NCI-H1048 (cell line): ENCODE measurements around the gene UBE4B.
A peak's percentile ranks its signal among the peaks of the same experiment; 100 is the strongest.
"Not testable (repeated sequence)": the region's sequence is repeated elsewhere in the genome, so short reads cannot be mapped to it uniquely, and the experiment has no call there.

Source experiments
- DNase-seq: peaks from one replicate; lab custom pipeline; 2025; lab: John Stamatoyannopoulos, UW

The UBE4B gene

GRCh38 chr1:10032590-10033358 lies at the start of gene UBE4B:
Gene UBE4B, plus strand, starts transcription at chr1:10032958. Its CDS starts 713 bp downstream, at chr1:10033671.
- DNase-seq = peak; percentile 96

DNA sequence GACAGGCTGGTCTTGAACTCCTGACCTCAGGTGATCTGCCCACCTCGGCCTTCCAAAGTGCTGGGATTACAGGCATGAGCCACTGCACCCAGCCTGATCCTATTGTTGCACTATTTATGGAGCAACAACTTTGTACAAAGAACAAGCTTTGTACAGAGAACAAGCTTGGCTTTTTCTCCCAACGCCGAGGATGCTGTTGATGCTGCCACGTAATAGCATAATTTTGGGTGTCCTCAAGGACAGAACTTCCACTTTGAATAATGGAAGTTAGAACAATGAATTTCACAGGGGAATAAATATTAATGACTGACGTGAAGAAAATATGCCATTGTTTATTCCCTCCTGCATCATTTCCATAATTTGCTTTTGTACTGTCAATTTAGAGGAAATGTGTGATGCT lies 48.5 kb upstream of the UBE4B start:
- no peak for DNase-seq

DNA sequence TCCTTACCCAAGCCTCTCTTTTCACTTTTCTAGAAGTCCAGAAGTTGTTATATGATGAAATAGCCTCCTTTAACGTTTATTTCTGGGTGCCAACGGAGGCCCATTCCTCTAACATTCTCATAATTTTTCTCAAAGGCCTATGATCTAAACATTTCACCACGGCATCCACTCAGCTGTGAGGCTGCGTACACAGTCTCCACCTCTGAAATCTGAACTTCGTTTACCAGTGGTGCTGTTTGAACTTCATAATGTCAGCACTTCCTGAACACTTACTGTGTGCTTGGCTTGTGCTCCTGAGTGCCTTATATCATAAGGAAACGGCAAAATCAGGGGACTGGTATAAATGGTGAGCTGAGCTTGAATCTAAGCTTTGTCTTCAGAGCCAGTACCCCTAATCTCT lies 47.8 kb upstream of the UBE4B start:
- no peak for DNase-seq

DNA sequence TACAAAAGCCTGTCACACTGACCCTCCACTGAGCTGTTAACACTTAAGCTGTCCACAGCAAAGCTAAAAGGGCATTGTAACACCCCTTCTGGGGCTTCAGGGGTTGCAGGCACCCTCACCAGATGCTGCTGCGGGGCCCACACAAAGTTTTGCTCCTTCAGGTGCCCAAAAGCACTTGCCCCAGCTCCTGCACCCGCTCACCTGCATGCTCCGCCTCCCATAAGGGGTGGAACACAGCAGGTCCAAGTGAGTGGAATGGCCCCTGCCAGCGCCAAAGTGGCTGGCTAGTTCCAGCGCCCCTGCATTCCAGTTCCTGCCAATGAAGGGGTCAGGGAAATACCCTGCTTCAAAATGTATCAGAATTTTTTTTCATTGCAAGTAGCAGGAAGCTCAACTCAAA lies 43.0 kb upstream of the UBE4B start:
- no peak for DNase-seq

- no peak for DNase-seq
These were observed 41.8 kb upstream of the UBE4B start for GRCh38 chr1:9990944-9991343.

DNA sequence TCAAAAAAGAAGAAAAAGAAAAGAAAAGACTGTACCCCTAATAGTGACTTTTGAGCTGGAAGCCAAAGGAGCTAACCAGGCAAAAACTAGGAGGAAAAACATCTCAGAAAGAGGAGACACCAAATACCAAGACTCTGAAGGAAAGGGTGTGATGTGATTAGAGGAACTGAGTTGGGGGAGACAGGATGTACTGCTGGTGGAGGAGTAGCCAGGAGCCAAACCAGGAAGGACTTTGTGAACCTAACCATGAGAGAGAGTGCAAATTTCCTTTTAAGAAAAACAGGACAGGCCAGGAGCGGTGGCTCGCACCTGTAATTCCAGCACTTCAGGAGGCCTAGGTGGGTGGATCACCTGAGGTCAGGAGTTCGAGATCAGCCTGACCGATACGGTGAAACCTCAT lies 39.8 kb upstream of the UBE4B start:
- DNase-seq = no peak

- DNase-seq = no peak
These were observed 39.1 kb upstream of the UBE4B start for GRCh38 chr1:9993561-9994075.

DNA sequence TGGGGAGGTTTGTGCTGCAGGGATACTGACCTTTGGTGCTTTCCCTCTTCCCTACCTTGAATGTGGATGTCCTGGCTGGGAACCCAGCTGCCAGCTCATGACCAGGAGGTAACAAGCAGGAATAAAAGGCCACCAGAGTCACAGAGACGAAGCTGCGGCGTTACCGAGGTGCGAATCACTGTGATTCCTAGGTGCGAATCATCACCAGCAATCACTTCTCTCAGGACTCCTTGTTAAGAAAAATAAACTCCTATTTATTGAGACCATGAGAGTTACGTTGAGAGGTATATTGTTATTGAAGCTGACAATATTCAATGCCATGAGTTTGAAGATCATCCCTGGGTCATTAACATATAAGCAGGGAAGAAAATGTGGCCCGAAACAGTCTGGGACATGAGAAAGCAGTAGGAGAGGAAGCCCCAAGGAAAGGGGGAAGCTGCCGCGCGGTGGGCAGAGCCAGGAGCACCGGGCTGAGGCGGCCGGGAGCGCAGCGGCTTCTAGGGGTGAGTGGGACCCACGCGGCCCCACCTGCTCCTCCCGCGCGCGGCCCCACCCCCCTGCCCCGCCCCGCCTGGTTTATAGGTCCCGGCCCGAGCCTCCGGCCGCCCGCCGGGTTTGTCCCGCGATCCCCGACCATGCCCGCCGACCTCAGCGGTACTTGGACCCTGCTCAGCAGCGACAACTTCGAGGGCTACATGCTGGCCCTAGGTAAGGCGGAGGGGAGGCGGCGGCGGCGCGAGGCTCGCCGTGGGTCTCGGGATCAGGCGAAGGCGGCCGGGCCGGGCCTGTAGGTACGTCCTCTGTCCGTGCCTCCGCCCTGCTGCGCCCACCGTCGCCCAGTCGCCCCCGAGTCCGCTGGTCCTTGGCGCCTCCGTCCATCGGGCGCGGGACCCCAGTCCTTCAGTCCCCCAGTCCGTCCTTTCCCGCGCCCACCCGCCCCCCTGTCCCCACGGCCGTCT lies 35.9 kb upstream of the UBE4B start, which contains the start of gene RBP7:
TSS of gene RBP7 (plus strand) at position 605 of the 959 bp plus-strand sequence. CDS start at position 636, 31 bp downstream.
- DNase-seq = no peak

- no peak for DNase-seq
These were observed 31.6 kb upstream of the UBE4B start for GRCh38 chr1:10001016-10001665.

GRCh38 chr1:10005248-10005647 lies 27.5 kb upstream of the UBE4B start:
- DNase-seq = not testable (repeated sequence)

- DNase-seq = no peak
These were observed 25.6 kb upstream of the UBE4B start for GRCh38 chr1:10007169-10007568.

DNA sequence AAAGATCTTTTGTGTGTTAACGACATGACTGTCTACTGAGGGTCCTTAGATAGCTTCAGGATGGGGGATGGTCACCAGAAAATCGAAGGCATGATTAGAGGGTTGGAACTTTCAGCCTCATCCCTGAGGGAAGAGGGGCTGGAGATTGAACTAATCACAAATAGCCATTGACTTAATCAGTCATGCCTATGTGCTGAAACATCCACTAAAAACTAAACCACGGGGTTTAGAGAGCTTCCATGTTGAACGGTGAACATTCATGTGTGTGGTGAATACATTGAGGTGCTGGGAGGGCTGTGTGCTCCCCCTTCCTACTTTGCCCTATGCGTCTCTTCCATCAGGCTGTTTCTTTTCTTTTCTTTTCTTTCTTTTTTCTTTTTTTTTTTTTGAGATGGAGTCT lies 18.7 kb upstream of the UBE4B start:
- DNase-seq = no peak

DNA sequence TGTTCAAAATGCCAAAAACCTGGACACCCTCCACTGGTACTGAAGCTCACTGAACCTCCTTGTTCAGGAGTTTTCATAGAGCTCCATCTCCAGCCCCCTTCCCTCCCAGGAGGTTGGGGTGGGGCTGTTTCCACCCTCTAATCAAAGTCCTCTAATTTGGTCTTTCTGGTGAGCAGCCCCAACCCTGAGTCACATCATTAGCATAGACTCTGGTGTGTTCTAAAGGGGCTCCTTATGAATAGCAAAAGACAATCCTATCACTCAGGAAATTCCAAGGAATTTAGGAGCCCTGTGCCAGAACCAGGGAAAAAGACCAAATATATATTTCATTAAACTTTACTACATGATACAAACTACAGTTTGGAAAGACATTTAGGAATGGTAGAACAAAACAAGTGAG lies 13.2 kb upstream of the UBE4B start:
- DNase-seq = no peak

DNA sequence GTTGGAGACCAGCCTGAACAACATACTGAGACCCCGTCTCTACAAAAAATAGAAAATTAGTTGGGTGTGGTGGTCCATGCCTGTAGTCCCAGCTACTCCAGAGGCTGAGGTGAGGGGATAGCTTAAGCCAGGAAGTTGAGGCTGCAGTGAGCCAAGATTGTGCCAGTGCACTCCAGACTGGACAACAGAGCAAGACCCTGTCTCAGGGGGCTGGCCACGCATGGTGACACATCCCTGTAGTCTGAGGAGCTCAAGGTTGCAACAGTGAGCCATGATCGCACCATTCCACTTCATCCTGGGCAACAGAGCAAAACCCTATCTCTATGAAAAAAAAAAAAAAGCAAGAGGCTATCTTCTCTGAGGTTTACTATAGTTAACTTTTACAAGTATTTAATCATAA lies 12.7 kb upstream of the UBE4B start:
- no peak for DNase-seq

DNA sequence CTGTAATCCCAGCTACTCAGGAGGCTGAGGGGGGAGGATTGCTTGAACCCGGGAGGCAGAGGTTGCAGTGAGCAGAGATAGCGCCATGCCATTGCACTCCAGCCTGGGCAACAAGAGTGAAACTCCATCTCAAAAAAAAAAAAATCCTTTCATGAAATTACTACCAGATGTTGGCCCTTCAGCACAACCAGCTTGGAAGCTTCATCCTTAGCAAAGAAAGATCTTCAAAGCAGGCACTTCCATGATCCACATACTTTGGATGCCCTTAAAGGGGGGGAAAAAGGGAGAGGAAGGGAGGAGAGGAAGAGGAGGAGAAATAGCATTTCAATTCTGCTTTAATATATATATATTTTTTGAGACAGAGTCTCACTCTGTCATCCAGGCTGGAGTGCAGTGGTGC lies 12.1 kb upstream of the UBE4B start:
- not testable (repeated sequence) for DNase-seq

- DNase-seq = not testable (repeated sequence)
These were observed 10.8 kb upstream of the UBE4B start for GRCh38 chr1:10021992-10022391.

DNA sequence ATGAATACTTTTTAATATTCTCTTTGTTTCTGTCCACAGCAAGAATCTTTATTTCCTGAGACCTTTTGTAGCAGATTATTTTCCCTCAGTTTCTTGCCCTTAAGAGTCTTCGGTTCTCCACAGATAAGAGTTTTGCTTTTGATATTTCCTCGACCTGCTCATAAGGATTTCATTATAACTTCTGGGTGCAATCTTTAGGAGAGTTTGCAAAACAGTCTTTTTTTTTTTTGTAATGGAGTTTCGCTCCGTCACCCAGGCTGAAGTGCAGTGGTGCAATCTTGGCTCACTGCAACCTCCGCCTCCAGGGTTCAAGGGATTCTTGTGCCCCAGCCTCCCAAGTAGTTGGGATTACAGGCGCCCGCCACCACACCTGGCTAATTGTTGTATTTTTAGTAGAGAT lies 10.1 kb upstream of the UBE4B start:
- DNase-seq = no peak

GRCh38 chr1:10025354-10025753 lies 7.4 kb upstream of the UBE4B start:
- DNase-seq = no peak

GRCh38 chr1:10027027-10027426 lies 5.7 kb upstream of the UBE4B start:
- no peak for DNase-seq

- DNase-seq = not testable (repeated sequence)
These were observed 3.7 kb upstream of the UBE4B start for GRCh38 chr1:10028956-10029500.

DNA sequence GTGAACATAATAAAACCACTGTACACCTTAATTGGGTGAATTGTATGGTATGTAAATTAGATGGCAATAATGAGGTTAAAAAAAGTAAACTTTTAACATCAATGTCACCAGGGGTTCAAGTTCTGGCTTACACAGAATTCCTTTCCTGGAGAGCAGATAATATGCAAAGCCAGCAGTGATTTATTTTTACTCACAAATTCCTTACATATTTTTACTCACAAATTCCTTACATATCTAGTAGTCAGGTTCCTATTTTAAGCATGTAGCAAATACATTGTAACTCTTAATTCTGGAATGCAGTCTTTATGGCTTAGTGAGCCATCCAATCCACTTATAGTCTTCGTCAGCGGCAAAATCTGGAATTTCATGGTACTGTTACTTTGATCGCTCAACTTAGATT lies 1.3 kb upstream of the UBE4B start:
- no peak for DNase-seq

- no peak for DNase-seq
These were observed 644 bp downstream of the UBE4B start for GRCh38 chr1:10033359-10033845.
